GM19438 (cell line): ENCODE measurements around the gene CCDC201.

Experiments
- ATAC-seq: cut with Tn5 transposase; IDR thresholded peaks from one replicate; pipeline ENCODE4 v1.9.1; 2021; ENCODE audit warnings: low read depth; ENCODE audit not compliant: unreplicated experiment

The CCDC201 gene

DNA sequence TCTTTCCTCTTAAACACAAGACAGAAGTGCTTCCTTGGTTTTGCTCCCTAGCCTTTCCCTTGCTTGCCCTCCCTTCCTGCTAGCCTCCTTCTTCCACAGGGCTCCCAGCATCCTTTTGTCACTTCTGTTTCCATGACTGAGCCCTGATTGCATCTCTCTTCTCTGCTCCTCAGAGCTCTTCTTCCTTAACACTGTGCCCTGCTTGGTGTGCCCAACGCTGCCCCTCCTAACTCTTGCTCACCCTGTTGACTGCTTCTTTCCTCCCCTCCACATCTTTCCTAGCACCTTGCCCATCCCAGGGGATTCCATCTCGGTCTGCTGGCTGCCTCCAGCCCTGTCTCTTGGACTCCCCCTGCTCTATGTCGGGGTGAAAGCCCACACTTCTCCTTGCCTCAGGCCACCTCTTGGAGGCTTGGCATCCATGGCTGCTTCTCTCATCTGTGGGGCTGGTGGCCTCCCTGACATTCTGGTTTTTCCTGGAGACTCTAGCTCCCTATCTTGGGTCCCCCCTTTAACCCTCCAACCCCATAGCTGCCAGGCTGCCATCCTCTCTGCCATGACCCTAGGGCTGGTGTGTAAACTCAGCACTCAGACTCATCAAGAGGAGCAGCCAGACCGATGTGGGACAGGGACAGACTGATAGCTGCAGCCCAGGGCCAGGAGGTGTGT, 21.2 kb upstream of the CCDC201 start:
- ATAC-seq = no peak

DNA sequence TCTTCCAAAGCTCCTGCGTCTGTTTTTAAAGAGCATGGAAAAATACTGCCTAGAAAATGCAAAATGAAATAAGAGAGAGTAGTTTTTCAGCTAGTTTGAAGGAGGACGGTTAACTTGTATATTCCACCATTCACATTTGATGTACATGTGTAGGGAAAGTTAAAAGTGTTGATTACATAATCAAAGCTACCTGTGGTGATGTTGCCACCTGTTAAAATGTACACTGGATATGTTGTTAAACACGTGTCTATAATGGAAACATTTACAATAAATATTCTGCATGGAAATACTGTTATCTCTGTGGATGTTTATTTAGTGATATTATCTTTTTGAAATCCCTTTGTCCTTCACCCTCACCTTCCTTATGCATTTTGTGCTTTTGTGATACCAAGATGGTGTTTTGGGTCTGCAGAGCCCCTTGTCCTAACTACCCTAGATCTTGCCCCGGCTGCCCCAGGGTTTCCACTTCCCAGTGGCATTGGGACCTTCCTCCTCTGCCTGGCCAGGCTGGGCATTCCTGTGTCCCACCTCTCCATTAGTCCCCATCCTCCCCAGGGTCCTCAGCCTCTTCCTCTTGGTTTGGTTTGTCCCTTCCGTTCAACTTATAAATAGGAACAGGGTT, 20.6 kb upstream of the CCDC201 start:
- no peak for ATAC-seq

GRCh38 chr7:45892407-45893035, 19.6 kb upstream of the CCDC201 start:
- ATAC-seq = no peak

GRCh38 chr7:45891462-45892402, 18.9 kb upstream of the CCDC201 start:
- no peak for ATAC-seq

DNA sequence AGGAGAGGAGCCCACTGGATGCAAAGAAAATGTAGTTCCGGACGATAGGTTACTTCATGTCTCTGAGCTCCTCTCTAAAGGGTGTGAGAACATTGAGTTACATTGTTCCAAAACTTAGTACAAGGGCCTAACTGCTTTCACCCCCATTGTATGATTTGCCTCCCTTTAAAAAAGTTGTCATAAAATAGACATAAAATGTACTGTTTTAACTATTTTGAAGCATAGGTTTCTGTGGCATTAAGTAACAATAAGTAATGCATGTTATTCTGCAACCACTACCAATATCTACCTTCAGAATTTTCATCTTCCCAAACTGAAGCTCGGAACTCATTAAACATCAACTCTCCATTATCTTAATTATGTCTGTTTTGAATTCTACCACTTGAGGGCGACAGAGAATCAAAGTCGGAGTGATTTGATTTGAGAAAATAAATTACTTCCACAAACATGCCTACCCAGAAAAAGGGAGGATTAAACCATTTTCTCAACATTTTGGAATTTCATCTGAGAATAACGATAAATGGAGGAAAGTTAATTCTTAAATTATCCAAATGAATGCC, 18.1 kb upstream of the CCDC201 start:
- ATAC-seq = no peak

GRCh38 chr7:45890125-45890901, 17.4 kb upstream of the CCDC201 start:
- ATAC-seq = no peak

DNA sequence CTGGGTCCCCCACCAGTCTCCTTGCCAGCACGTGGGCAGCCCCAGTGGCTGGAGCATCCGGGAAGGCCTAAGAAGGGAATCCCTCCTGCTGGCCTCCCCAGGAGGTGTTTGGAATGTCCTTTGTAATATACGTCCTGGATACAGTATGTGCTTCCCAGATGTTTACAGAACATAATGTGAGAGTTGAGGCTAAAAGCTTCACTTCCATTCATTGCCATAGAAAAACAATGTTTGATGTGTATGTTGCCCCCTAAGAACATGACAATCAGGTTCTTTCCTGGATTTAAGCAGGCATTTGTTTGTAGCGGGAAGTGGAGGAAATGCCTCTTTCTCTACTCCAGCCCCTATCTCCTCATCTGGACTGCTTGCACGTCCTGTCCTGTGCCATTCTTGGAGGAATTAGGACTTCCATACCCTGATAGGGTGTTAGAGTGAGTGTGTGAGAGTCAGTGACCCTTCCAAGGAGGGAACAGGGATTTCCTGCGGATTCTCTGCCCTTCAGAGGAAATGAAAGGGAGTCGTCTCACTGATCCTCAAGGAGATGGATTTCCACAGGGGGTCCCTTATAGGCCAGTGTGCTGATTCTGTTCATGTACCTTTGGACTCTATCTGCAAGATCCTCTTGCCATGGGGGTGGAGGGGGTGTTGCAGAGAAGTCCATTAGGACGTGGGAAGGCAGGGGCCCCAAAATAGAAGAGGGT, 16.6 kb upstream of the CCDC201 start:
- no peak for ATAC-seq

DNA sequence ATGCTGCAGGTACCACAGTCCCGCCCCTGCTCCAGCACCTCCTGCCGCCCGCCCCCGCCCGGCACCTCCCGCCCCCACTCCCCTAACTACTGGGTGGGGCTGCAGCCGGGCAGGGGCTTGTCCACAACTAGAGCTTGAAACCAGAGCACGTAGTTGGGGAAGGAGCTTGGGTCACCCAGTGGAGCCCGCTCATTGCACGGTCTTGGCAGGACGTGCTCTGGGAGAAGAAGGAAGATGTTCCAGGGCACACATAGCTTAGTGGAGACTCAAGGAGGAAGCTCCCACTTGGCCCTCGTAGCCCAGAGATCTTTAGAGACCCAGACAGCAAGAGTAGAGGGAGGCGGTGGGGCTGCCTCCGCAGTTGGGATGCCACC, 16.1 kb upstream of the CCDC201 start:
- ATAC-seq = no peak

DNA sequence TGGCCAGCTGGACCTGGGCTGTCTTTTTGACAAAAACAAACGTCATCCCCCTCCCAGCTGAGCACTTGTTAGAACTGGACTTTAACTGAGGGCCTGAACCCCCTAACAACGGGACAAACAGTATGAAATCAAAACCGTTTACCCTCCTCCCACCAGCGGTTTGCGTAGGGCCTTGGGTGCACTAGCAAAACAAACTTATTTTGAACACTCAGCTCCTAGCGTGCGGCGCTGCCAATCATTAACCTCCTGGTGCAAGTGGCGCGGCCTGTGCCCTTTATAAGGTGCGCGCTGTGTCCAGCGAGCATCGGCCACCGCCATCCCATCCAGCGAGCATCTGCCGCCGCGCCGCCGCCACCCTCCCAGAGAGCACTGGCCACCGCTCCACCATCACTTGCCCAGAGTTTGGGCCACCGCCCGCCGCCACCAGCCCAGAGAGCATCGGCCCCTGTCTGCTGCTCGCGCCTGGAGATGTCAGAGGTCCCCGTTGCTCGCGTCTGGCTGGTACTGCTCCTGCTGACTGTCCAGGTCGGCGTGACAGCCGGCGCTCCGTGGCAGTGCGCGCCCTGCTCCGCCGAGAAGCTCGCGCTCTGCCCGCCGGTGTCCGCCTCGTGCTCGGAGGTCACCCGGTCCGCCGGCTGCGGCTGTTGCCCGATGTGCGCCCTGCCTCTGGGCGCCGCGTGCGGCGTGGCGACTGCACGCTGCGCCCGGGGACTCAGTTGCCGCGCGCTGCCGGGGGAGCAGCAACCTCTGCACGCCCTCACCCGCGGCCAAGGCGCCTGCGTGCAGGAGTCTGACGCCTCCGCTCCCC, 15.5 kb upstream of the CCDC201 start, which contains the start of gene IGFBP1:
IGFBP1 (plus strand) TSS at position 304 of the 808 bp plus-strand sequence; CDS start at position 469, 165 bp downstream.
- no peak for ATAC-seq

DNA sequence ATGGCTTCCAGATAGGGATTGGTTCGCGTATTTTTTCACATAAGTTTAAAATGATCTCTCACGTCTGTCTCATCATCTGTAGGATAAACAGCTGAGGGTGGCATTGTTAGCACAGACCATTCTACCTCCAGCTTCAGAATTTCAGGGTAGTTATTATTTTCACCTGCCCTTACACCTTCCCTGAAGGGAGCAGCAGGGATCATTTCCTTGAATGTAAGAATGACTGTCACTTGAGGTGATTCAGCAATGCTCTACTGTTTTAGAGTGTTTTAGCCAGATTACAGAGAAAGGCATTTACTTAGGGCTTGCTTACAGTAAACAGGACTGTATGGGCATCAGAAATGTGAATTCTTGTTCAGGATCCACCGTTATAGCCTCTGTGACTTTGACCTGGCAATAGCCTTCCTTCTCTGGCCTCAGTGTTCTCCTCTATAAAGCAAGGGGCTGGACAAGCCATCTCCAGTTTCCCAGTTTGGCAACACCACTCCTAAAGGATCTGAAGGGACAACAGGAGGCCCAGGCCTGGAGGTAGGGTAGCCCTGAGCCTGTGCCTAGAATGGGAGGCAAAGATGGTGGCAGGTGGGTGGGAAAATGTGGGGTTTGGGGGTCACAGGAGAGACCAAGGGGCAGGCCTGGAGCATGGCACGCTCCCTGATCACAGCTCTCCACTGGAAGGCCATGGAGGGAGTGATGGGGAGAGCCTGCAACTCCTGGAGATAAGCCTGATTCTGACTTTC, 14.2 kb upstream of the CCDC201 start:
- no peak for ATAC-seq

GRCh38 chr7:45885264-45885882, 12.5 kb upstream of the CCDC201 start:
- no peak for ATAC-seq

GRCh38 chr7:45884136-45884535, 11.3 kb upstream of the CCDC201 start:
- no peak for ATAC-seq

DNA sequence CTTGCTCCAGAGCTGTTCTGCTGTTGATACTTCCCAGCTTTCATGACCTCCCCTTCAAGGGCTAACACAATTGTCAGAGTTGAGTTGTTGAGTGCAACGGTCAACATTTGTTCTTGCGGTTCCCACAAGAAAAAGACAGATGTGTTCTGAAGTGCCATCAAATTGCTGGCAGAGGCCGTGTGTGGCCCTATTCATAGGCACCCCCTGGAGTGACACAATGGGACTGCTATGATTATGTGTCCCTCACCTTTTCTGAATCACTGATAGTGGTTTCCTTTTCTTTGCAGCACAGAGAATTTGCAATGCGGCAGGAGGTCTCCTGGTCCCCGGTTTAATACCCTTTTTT, 9.6 kb upstream of the CCDC201 start:
- no peak for ATAC-seq

GRCh38 chr7:45881759-45882464, 9.0 kb upstream of the CCDC201 start:
- ATAC-seq = no peak

GRCh38 chr7:45881280-45881758, 8.4 kb upstream of the CCDC201 start:
- no peak for ATAC-seq

GRCh38 chr7:45880433-45880860, 7.6 kb upstream of the CCDC201 start:
- ATAC-seq = no peak
